ENCODE results near the gene SPINT2.

SPINT2 gene

GRCh38 chr19:38298821-38299680 lies 34.7 kb downstream of the SPINT2 start:
- DNase-seq (ENCODE audit: low read depth): no peak

DNA sequence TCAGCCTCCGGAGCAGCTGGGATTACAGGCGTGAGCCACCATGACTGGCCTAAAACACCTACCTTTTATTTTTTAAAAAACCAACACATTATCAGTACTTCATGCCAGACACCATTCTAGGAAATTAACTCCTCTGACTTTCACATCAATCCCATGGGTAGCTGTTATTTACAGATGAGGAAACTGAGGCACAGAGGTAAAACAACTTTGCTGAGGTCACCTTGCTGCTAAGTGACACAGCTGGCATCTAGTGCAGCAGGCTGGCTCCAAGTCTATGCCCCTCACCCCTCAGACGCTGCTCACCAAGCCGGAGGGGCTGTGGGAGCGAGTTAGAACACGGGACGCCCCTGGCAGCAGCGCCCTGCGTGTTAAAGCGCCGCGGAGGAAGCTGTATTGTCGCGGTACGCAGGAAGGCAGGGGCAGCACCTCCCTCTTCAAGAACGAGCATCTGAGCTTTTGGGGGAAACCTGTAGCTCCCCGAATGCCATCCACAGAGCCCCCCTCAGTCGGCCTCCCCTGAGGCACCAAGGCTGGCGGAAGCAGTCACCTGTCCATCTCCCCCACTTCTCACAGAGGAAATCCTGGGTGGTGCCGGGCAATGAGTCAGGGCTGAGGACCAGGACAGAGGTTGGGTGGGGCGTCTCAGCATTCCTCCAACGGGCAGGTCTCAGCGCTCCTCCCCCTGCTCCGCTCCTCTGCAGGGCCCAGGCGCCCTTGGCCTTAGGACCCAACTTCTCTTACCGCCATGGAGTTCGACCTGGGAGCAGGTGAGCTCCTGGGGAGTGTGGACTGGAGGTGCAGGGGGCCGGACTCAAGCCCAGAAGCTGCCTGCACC lies 39.4 kb downstream of the SPINT2 start, which contains the start of gene C19orf33:
Gene C19orf33 (plus strand): TSS at position 735 of the 835 bp plus-strand sequence. CDS start 11 bp downstream, at position 746.
- no peak for DNase-seq (ENCODE audit: low read depth)

GRCh38 chr19:38304352-38304865 lies 40.0 kb downstream of the SPINT2 start:
- DNase-seq (ENCODE audit: low read depth): no peak

GRCh38 chr19:38304866-38305429 lies 40.6 kb downstream of the SPINT2 start:
- DNase-seq (ENCODE audit: low read depth): no peak

GRCh38 chr19:38306236-38306635 lies 41.9 kb downstream of the SPINT2 start:
- no peak for DNase-seq (ENCODE audit: low read depth)

DNA sequence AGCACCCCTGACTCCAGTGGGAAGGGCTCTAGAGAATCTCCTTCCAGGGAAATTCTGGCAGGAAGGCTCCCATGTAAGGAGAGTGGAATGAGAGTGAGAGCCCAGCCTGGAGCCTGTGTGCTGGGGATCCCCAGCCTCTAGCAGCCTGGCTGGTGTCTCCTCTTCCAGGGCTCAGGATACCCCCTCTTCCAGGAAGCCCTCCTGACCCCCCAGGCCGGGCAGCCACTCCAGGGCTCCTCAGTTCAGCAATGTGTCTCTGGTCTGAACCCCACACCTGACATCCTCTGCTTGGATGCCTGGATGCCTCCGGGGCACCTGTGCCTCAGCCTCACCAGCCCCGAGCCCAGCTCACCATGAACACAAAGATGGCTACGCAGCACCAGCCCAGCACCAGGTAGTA lies 42.7 kb downstream of the SPINT2 start:
- no peak for DNase-seq (ENCODE audit: low read depth)

- no peak for DNase-seq (ENCODE audit: low read depth)
These were observed 43.2 kb downstream of the SPINT2 start for GRCh38 chr19:38307597-38307996.

GRCh38 chr19:38308006-38308766 lies 43.8 kb downstream of the SPINT2 start:
- no peak for DNase-seq (ENCODE audit: low read depth)

- DNase-seq (ENCODE audit: low read depth): no peak
These were observed 44.7 kb downstream of the SPINT2 start for GRCh38 chr19:38308926-38309614.

DNA sequence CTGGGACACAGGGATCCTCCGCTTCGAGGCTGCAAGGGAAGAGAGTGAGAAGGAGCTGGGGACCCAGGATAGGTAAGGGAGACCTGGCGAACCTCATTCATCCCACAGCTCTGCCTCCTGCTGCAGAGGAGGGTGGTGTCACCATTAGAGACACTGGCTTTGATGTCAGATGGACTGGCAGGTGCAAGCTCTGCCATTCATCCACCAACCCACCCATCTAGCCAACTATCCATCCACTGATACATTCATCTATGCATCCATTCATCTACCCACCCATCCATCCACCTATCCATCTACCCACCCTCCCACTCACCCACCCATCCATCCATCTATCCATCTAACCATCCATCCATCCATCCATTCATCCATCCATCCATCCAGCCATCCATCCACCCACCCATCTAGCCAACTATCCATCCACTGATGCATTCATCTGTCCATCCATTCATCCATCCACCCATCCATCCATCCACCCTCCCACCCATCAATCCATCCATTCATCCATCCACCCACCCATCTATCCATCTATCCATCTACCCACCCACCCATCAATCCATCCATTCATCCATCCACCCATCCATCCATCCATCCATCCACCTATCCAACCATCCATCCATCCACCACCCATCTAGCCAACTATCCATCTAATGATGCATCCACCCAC lies 45.4 kb downstream of the SPINT2 start:
- DNase-seq (ENCODE audit: low read depth): no peak

GRCh38 chr19:38310279-38310670 lies 45.9 kb downstream of the SPINT2 start:
- DNase-seq (ENCODE audit: low read depth): no peak

DNA sequence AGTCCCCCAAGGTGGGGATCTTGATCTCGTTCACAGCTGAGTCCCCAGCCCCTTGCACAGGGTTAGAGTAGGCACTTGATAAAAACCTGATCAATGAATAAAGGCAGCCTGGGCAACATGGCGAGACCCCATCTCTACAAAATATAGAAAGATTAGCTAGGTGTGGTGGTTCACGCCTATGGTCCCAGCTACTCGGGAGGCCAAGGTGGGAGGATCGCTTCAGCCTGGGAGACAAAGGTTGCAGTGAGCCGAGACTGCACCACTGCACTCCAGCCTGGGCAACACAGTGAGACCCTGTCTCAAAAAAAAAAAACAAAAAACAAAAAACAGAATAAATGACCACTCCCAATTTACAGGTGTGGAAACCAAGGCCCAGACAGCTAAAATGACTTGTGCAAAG lies 46.6 kb downstream of the SPINT2 start:
- DNase-seq (ENCODE audit: low read depth): no peak

DNA sequence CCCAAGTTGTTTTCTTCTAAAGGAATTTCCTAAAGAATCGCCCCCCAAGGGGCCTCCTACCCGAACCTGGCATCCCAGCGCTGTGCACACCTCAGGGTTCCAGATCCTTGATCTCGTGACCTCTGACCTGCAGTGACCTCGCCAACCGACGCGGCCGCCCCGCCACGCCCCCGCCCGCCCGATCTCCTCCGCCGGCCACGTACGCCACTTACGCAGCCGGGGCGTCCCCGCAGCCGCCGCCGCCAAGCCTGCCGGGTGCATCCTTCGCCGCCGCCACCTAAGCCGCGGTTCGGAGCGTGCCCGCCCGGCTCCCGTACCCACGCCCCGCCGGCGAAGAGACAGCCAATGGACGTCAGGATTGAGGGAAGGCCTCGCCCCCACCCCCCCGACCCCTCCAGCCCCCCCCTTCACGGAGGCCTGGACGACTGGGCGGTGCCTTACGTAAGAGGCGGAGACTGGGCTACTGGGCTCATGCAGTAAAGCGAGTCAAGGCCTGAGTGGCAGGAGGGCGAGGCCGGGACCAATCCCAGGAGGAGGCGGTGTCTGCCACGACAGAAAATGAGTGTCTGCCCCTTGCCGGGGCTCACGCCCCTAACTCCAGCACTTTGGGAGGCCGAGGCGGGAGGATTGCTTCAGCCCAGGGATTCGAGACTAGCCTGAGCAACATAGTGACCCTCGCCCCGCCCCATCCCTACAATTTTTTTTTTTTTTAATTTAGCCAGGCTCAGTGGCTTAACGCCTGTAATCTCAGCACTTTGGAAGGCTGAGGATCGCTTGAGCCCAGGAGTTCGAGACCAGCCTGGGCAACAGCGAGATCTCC lies 51.5 kb downstream of the SPINT2 start, which contains the start of gene YIF1B:
Gene YIF1B (minus strand): TSS at position 291 of the 820 bp plus-strand sequence. CDS start 30 bp downstream, at position 261.
- peak; percentile 95 for DNase-seq (ENCODE audit: low read depth)

DNA sequence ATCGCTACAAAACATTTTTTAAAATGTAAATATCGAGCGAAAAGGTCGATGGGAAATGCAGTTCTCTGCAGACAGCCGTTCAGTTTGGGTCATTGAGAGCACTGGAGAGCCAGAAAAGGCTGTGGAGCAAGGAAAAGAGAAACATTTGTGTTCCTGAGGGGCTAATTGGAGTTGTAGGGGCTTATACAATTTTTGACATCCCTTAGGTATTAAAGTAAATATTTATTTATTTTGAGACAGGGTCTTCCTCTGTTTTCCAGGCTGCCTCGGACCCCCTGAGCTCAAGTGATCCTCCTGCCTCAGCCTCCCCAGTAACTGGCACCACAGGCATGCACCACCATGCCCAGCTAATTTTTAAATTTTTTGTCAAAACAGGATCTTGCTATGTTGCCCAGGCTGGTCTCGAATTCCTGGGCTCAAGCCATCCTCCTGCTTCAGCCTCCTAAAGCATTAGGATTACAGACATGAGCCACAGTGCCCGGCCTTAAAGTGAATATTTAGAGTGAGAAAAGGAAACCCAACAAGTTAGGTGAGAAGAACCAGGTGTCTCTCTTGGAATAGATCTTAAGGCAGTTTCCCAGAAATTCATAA lies 52.2 kb downstream of the SPINT2 start:
- no peak for DNase-seq (ENCODE audit: low read depth)

GRCh38 chr19:38317104-38317612 lies 52.8 kb downstream of the SPINT2 start:
- no peak for DNase-seq (ENCODE audit: low read depth)

- DNase-seq (ENCODE audit: low read depth): no peak
These were observed 54.3 kb downstream of the SPINT2 start for GRCh38 chr19:38318660-38319059.

- DNase-seq (ENCODE audit: low read depth): no peak
These were observed 55.3 kb downstream of the SPINT2 start, which contains the start of gene KCNK6 for GRCh38 chr19:38319421-38320258. TSS of gene KCNK6 (plus strand) at chr19:38319845. CDS start at chr19:38319951, 106 bp downstream.

- DNase-seq (ENCODE audit: low read depth): no peak
These were observed 56.6 kb downstream of the SPINT2 start for GRCh38 chr19:38320969-38321339.

Measured in GM04504 (cell line).